SU-DHL-6 (cell line): ENCODE measurements around the gene ZDHHC19.

Experiments
- H2AFZ ChIP-seq: fragments of 200-600 bp; sonication (generic); 2 replicates; pipeline ENCODE4 v1.6.1; 2014; ENCODE audit warnings: low read depth, mild to moderate bottlenecking, moderate library complexity, mixed read lengths, antibody characterized with exemption, low read length; ENCODE audit not compliant: severe bottlenecking
- H3F3A ChIP-seq: fragments of 200-600 bp; shearing (Covaris generic); 2 replicates; pipeline ENCODE4 v1.6.0; 2016; ENCODE audit warnings: antibody characterized with exemption, mild to moderate bottlenecking; ENCODE audit not compliant: insufficient read depth
- H3K27ac ChIP-seq: fragments of 200-600 bp; sonication (generic); 2 replicates; pipeline ENCODE4 v1.5.1; 2016; ENCODE audit warnings: low read depth, mild to moderate bottlenecking, low read length, moderate library complexity, mixed read lengths
- H3K27me3 ChIP-seq: fragments of 200-600 bp; sonication (generic), shearing (Covaris generic); 2 replicates; pipeline ENCODE4 v1.6.0; 2014; ENCODE audit warnings: mild to moderate bottlenecking, low read length
- H3K36me3 ChIP-seq: fragments of 200-600 bp; sonication (generic); 2 replicates; pipeline ENCODE4 v1.6.1; 2014; ENCODE audit warnings: mild to moderate bottlenecking, low read length, mixed read lengths
- H3K4me2 ChIP-seq: fragments of 300-600, 200-600 bp; shearing (Covaris generic), sonication (generic); 2 replicates; pipeline ENCODE4 v1.6.0; 2014; ENCODE audit warnings: low read length, low read depth, mild to moderate bottlenecking; ENCODE audit not compliant: poor library complexity, severe bottlenecking
- H3K4me3 ChIP-seq: fragments of 200-600 bp; sonication (generic); 2 replicates; pipeline ENCODE4 v1.5.1; 2014; ENCODE audit warnings: antibody characterized with exemption, low read length, mild to moderate bottlenecking, mixed read lengths; ENCODE audit not compliant: insufficient read depth, poor library complexity, severe bottlenecking
- H3K79me2 ChIP-seq: fragments of 200-600 bp; sonication (generic); 2 replicates; pipeline ENCODE4 v1.6.1; 2014; ENCODE audit warnings: mild to moderate bottlenecking, low read length, moderate library complexity; ENCODE audit not compliant: insufficient read depth
- H3K9ac ChIP-seq: fragments of 200-600 bp; sonication (generic); 2 replicates; pipeline ENCODE4 v1.7.0; 2014; ENCODE audit warnings: mild to moderate bottlenecking, low read length
- H3K9me2 ChIP-seq: fragments of 200-600 bp; sonication (generic); replicated peaks from 2 replicates; pipeline ENCODE4 v1.6.1; 2014; ENCODE audit warnings: low read length; ENCODE audit not compliant: insufficient read depth
- H3K9me3 ChIP-seq: fragments of 200-600 bp; sonication (generic); 2 replicates; pipeline ENCODE4 v1.6.1; 2014; ENCODE audit warnings: low read length, mixed read lengths; ENCODE audit not compliant: insufficient read depth
- H4K20me1 ChIP-seq: fragments of 200-600 bp; sonication (generic); 2 replicates; pipeline ENCODE4 v1.6.1; 2014; ENCODE audit warnings: low read depth, mild to moderate bottlenecking, antibody characterized with exemption, low read length, moderate library complexity, mixed read lengths
- EZH2phosphoT487 ChIP-seq: fragments of 200-600 bp; sonication (generic), shearing (Covaris generic); conservative IDR thresholded peaks from 2 replicates; pipeline ENCODE4 v1.6.1; 2018; ENCODE audit warnings: mild to moderate bottlenecking, antibody characterized with exemption, low read length, moderate library complexity, mixed read lengths
- TF ChIP-seq, protein P1 (sequence below): fragments of 200-600 bp; sonication (generic); IDR thresholded peaks from one replicate; pipeline ENCODE4 v1.5.1; 2017; ENCODE audit warnings: antibody characterized with exemption, mild to moderate bottlenecking, low read length, moderate library complexity; ENCODE audit not compliant: insufficient read depth, poor library complexity, severe bottlenecking

ZDHHC19 gene

DNA sequence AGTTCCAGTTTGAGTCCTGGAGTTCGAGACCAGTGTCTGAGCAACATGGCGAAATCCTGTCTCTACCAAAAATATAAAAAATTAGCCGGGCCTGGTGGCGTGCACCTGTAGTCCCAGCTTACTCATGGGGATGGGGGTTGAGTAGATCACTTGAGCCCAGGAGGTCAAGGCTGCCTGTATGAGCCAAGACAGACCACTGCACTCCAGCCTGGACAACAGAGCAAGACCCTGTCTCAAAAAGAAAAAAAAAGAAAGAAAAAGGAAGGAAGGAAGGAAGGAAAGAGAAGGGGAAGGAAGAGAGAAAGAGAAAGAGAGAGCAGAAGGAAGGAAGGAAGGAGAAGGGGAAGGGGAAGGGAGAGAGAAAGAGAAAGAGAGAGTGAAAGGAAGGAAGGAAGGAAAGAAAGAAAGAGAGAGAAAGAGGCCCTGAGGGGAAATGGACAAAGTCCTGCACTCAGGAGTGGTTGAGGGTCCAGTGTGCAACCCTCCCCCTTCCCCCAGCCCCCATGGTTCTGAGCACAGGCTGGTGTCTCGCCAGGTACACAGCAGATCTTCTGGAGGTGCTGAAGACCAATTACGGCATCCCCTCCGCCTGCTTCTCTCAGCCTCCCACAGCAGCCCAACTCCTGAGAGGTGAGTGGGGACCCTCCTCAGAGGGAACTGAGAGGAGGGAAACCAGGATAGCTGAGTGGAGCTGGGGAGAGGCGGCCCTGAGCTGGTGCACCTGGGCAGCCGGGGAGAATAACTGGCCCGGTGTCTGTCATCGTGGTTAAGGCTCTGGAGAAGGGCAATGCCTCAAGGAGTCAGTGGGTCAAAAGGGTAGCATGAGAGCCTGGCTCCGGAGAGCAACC lies 6.3 kb upstream of the ZDHHC19 start:
- Histone ChIP-seq H3K4me3 (no peak overlapping the region), H3K9ac (no peak overlapping the region), H3K27me3 (no peaks in the 10 kb centered on the region), H3K36me3 (no peaks in the 10 kb centered on the region), H3K9me3 (no peaks in the 10 kb centered on the region), H3K79me2 (no peaks in the 10 kb centered on the region), H3K9me2 (no peaks in the 10 kb centered on the region), H4K20me1 (no peaks in the 10 kb centered on the region), H3K27ac (no peak overlapping the region), H2AFZ (no peak overlapping the region), H3K4me2 (no peak overlapping the region), H3F3A (no peaks in the 10 kb centered on the region)
- TF ChIP-seq EZH2phosphoT487: no peak
- TF ChIP-seq, protein P1, sequence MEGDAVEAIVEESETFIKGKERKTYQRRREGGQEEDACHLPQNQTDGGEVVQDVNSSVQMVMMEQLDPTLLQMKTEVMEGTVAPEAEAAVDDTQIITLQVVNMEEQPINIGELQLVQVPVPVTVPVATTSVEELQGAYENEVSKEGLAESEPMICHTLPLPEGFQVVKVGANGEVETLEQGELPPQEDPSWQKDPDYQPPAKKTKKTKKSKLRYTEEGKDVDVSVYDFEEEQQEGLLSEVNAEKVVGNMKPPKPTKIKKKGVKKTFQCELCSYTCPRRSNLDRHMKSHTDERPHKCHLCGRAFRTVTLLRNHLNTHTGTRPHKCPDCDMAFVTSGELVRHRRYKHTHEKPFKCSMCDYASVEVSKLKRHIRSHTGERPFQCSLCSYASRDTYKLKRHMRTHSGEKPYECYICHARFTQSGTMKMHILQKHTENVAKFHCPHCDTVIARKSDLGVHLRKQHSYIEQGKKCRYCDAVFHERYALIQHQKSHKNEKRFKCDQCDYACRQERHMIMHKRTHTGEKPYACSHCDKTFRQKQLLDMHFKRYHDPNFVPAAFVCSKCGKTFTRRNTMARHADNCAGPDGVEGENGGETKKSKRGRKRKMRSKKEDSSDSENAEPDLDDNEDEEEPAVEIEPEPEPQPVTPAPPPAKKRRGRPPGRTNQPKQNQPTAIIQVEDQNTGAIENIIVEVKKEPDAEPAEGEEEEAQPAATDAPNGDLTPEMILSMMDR: no peak

DNA sequence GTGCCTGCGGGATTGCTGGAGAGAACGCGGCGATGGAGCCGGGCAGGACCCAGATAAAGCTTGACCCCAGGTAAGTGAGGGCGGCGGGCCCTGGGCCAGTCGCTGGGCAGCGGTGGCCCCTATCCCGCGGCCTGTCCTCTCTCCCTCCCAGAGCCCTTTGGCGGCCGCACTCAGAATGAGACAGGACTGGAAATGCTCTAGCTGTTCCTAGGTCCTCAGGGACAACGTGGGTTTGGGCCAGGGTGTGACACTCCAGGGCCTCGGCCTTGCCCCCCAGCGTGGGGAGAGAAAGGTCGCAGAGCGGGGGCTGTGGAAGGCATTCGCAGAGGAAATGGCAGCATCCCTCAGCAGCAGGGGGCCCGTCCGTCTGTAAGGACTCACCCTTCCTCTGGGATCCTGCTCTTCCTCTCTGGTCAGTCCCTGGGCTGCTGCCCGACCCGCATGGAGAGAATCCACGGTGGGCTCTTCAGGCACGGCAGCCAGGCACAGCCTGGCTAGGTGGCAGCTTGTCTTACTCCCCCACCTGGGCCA lies 5.5 kb upstream of the ZDHHC19 start:
- H3K36me3 ChIP-seq: no peaks in the 10 kb centered on the region
- TF ChIP-seq, protein P1: no peak
- no peak for TF ChIP-seq EZH2phosphoT487
- H3K27ac ChIP-seq: no peak overlapping the region
- H3K4me2 ChIP-seq: no peak overlapping the region
- H3K79me2 ChIP-seq: no peaks in the 10 kb centered on the region
- no peaks in the 10 kb centered on the region for H3K27me3 ChIP-seq
- H3K9me3 ChIP-seq: no peaks in the 10 kb centered on the region
- H4K20me1 ChIP-seq: no peaks in the 10 kb centered on the region
- H2AFZ ChIP-seq: no peak overlapping the region
- H3K4me3 ChIP-seq: no peak overlapping the region
- no peaks in the 10 kb centered on the region for H3F3A ChIP-seq
- no peak overlapping the region for H3K9ac ChIP-seq
- no peaks in the 10 kb centered on the region for H3K9me2 ChIP-seq

DNA sequence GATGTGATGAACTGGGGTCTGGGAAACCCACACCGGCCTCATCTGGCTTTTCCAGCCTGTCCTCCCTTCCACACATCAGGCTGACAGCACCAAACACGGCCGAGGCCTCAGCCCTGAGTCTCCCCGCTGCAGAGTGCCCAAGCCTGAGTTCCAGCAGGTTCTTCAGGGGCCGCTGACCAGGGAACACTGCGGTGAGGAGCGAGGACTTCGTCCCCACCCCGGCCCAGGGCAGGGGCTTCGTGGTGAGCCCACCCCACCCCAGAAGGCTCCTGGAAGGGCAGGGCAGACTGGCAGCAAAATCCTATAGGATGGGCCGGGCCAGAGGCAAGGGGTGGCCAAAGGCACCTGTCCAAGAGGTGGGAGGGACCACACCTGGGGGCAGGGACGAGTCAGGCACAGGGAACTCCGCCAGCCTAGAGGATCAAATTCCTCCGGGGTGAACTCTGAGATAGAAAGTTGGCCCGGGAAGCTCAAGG lies 4.9 kb upstream of the ZDHHC19 start, which contains the start of gene SLC51A:
SLC51A (plus strand) TSS at position 446 of the 476 bp plus-strand sequence. CDS start 179 bp downstream, outside the sequence.
- TF ChIP-seq, protein P1: no peak
- TF ChIP-seq EZH2phosphoT487: no peak
- H3K79me2 ChIP-seq: no peaks in the 10 kb centered on the region
- H3K4me3 ChIP-seq: no peak within 1 kb of the TSS
- H3K36me3 ChIP-seq: no peaks in the 10 kb centered on the region
- H3F3A ChIP-seq: no peaks in the 10 kb centered on the region
- no peaks in the 10 kb centered on the region for H3K9me3 ChIP-seq
- no peak within 1 kb of the TSS for H3K9ac ChIP-seq
- no peak within 1 kb of the TSS for H3K27ac ChIP-seq
- H2AFZ ChIP-seq: no peak within 1 kb of the TSS
- H3K9me2 ChIP-seq: no peaks in the 10 kb centered on the region
- H3K27me3 ChIP-seq: no peaks in the 10 kb centered on the region
- H3K4me2 ChIP-seq: no peak within 1 kb of the TSS
- no peaks in the 10 kb centered on the region for H4K20me1 ChIP-seq
